Epithelial cell of proximal tubule (primary cell): ENCODE data around the gene NR6A1. TPM values are rescaled to one million over a fixed set of nuclear protein-coding genes. Genes with fewer than 3 reads are reported as not detected.

Experiments
- DNase-seq: peaks from one replicate; pipeline ENCODE4 v3.0.0-alpha.2; 2011; ENCODE audit warnings: low read depth
- H3K4me3 ChIP-seq: 2 replicates; pipeline ENCODE4 v1.5.1; 2011; ENCODE audit warnings: low read depth, mild to moderate bottlenecking, low read length
- CTCF ChIP-seq: conservative IDR thresholded peaks from 2 replicates; pipeline ENCODE4 v1.5.1; 2012; ENCODE audit warnings: low read depth, mild to moderate bottlenecking, low read length
- total RNA-seq: library from RNA; depleted of rRNA; stranded (reverse); fragments of >200 nt; gene quantifications from 2 replicates; pipeline ENCODE4 v1.2.3, GENCODE V29; 2015

NR6A1 gene
- total RNA-seq, 1 donor from 2014 or later, result 2.0 TPM

- H3K4me3 ChIP-seq, result no peak overlapping the region
- no peak for TF ChIP-seq CTCF
- no peak for DNase-seq
Observed at GRCh38 chr9:124502711-124503702, 268.1 kb downstream of the NR6A1 start.

- TF ChIP-seq CTCF, result no peak
Observed at GRCh38 chr9:124501771-124502320, 269.3 kb downstream of the NR6A1 start.

GRCh38 chr9:124500796-124501611 is 270.1 kb downstream of the NR6A1 start:
- no peak for TF ChIP-seq CTCF
- DNase-seq, result no peak
- no peak overlapping the region for H3K4me3 ChIP-seq

More at GRCh38 chr9:124501771-124502320, 269.3 kb downstream of the NR6A1 start:
- H3K4me3 ChIP-seq, result no peak overlapping the region
- no peak for DNase-seq

- no peak overlapping the region for H3K4me3 ChIP-seq
- no peak for TF ChIP-seq CTCF
- no peak for DNase-seq
Observed at GRCh38 chr9:124500028-124500795, 270.9 kb downstream of the NR6A1 start.

- no peak overlapping the region for H3K4me3 ChIP-seq
- DNase-seq, result no peak
- TF ChIP-seq CTCF, result no peak
Observed at GRCh38 chr9:124499216-124499615, 271.9 kb downstream of the NR6A1 start.

GRCh38 chr9:124498499-124499146 is 272.5 kb downstream of the NR6A1 start:
- no peak for TF ChIP-seq CTCF
- H3K4me3 ChIP-seq, result no peak overlapping the region
- DNase-seq, result no peak
